Measurements from ENCODE around the gene ACOX3.
"Not testable (repeated sequence)": the region's sequence is repeated elsewhere in the genome, so short reads cannot be mapped to it uniquely, and the experiment has no call there.

The ACOX3 gene

DNA sequence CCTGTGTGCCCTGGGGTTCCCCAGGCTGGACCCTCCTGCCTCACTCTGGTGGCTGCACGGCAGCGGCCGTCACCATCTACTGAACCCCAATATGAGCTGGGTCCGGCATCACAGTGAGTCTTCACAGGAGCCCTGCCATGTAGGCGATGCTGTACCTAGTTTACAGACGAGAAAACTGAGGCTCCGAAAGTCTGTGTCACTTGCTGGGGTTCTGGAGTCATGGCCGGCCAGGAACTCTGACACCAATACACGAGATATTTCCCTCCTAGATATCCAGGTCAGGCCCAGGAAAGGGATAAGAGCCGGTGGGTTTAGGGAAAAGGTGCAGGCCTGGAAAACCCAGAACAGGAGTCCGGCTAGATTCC is 96.6 kb downstream of the ACOX3 start:
- no peaks in the 10 kb centered on the region for H3K36me3 ChIP-seq (ENCODE audit: control insufficient read depth in 5 of 5, insufficient read depth in 5 of 5, low read length in 5 of 5)
- no peak overlapping the region for H3K9ac ChIP-seq (ENCODE audit: low read length in 5 of 5)
- no peak overlapping the region for H3K27ac ChIP-seq (ENCODE audit: low read depth, low read length)
- H3K9me3 ChIP-seq (ENCODE audit: control insufficient read depth in 5 of 5, low read length in 5 of 5), result no peaks in the 10 kb centered on the region
- no peak overlapping the region for H3K4me3 ChIP-seq (ENCODE audit: low read depth in 1 of 5, low read length in 5 of 5)
- peaks cover 4 to 17% (median 13%) of the 10 kb centered on the region in 5 donors for H3K4me1 ChIP-seq (ENCODE audit: control insufficient read depth in 5 of 5, insufficient read depth in 5 of 5, low read length in 5 of 5)
- H3K27me3 ChIP-seq (ENCODE audit: control insufficient read depth in 5 of 5, insufficient read depth in 4 of 5, low read length in 5 of 5), result peaks cover 0 to 15% (median 3%) of the 10 kb centered on the region in 5 donors

DNA sequence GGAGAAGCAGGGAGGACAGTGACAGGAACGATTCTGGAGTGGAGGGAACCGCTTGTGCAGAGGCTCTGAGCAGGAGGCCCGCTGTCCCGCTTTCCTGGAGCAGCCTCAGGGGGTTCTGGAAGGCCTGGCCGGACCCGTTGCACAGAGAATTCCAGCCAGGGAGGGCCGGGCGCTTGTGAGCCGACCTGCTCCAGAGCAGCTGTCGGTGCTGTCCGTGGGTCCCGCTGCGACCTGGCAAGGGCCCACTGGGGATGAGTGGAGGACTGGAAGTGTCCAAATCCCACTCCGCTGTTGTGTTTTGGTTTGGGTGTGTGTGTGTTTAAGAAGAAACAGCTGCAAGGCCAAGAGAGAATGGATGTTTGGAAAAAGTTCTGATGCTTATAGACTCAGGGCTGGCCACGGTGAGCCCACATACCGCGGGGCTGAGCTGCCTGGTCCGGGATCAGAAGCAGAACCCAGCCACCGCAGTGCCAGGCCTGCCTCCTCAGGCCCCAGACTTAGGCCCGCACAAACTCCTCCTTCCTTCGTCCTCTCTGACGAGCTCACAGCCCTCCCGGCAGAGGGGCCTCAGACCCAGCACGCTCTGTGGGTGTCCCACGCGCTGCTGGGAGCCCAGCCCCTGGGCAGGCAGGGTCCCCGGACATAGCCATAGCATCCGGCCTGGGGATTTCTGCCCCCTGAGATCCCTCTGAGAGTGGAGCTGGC is 97.1 kb downstream of the ACOX3 start:
- Histone ChIP-seq H3K36me3 (ENCODE audit: control insufficient read depth in 5 of 5, insufficient read depth in 5 of 5, low read length in 5 of 5) (no peaks in the 10 kb centered on the region), H3K27me3 (ENCODE audit: control insufficient read depth in 5 of 5, insufficient read depth in 4 of 5, low read length in 5 of 5) (peaks cover 0 to 15% (median 3%) of the 10 kb centered on the region in 5 donors), H3K27ac (ENCODE audit: low read depth, low read length) (no peak overlapping the region), H3K4me1 (ENCODE audit: control insufficient read depth in 5 of 5, insufficient read depth in 5 of 5, low read length in 5 of 5) (peaks cover 4 to 17% (median 13%) of the 10 kb centered on the region in 5 donors), H3K4me3 (ENCODE audit: low read depth in 1 of 5, low read length in 5 of 5) (no peak overlapping the region), H3K9me3 (ENCODE audit: control insufficient read depth in 5 of 5, low read length in 5 of 5) (no peaks in the 10 kb centered on the region), H3K9ac (ENCODE audit: low read length in 5 of 5) (no peak overlapping the region)

- peaks cover 4 to 17% (median 13%) of the 10 kb centered on the region in 5 donors for H3K4me1 ChIP-seq (ENCODE audit: control insufficient read depth in 5 of 5, insufficient read depth in 5 of 5, low read length in 5 of 5)
- no peak overlapping the region for H3K4me3 ChIP-seq (ENCODE audit: low read depth in 1 of 5, low read length in 5 of 5)
- peaks cover 0 to 15% (median 3%) of the 10 kb centered on the region in 5 donors for H3K27me3 ChIP-seq (ENCODE audit: control insufficient read depth in 5 of 5, insufficient read depth in 4 of 5, low read length in 5 of 5)
- no peaks in the 10 kb centered on the region for H3K36me3 ChIP-seq (ENCODE audit: control insufficient read depth in 5 of 5, insufficient read depth in 5 of 5, low read length in 5 of 5)
- no peak overlapping the region for H3K27ac ChIP-seq (ENCODE audit: low read depth, low read length)
- no peak overlapping the region for H3K9ac ChIP-seq (ENCODE audit: low read length in 5 of 5)
- H3K9me3 ChIP-seq (ENCODE audit: control insufficient read depth in 5 of 5, low read length in 5 of 5), result no peaks in the 10 kb centered on the region
Observed at GRCh38 chr4:8342651-8343261, 97.8 kb downstream of the ACOX3 start.

- Histone ChIP-seq H3K9ac (ENCODE audit: low read length in 5 of 5) (no peak overlapping the region), H3K36me3 (ENCODE audit: control insufficient read depth in 5 of 5, insufficient read depth in 5 of 5, low read length in 5 of 5) (no peaks in the 10 kb centered on the region), H3K27me3 (ENCODE audit: control insufficient read depth in 5 of 5, insufficient read depth in 4 of 5, low read length in 5 of 5) (peaks cover 0 to 11% (median 3%) of the 10 kb centered on the region in 5 donors), H3K9me3 (ENCODE audit: control insufficient read depth in 5 of 5, low read length in 5 of 5) (peaks cover 0 to 2% (median 0%) of the 10 kb centered on the region in 5 donors), H3K4me1 (ENCODE audit: control insufficient read depth in 5 of 5, insufficient read depth in 5 of 5, low read length in 5 of 5) (peaks cover 4 to 17% (median 13%) of the 10 kb centered on the region in 5 donors), H3K27ac (ENCODE audit: low read depth, low read length) (no peak overlapping the region), H3K4me3 (ENCODE audit: low read depth in 1 of 5, low read length in 5 of 5) (no peak overlapping the region)
Observed at GRCh38 chr4:8341691-8342090, 98.8 kb downstream of the ACOX3 start.

- H3K9me3 ChIP-seq (ENCODE audit: control insufficient read depth in 5 of 5, low read length in 5 of 5); H3K27ac ChIP-seq (ENCODE audit: low read depth, low read length); H3K9ac ChIP-seq (ENCODE audit: low read length in 5 of 5); H3K36me3 ChIP-seq (ENCODE audit: control insufficient read depth in 5 of 5, insufficient read depth in 5 of 5, low read length in 5 of 5); H3K4me3 ChIP-seq (ENCODE audit: low read depth in 1 of 5, low read length in 5 of 5): not testable (repeated sequence)
- H3K4me1 ChIP-seq (ENCODE audit: control insufficient read depth in 5 of 5, insufficient read depth in 5 of 5, low read length in 5 of 5), result peaks cover 4 to 17% (median 13%) of the 10 kb centered on the region in 5 donors
- H3K27me3 ChIP-seq (ENCODE audit: control insufficient read depth in 5 of 5, insufficient read depth in 4 of 5, low read length in 5 of 5), result peaks cover 0 to 11% (median 3%) of the 10 kb centered on the region in 5 donors
Observed at GRCh38 chr4:8341281-8341680, 99.2 kb downstream of the ACOX3 start.

- H3K27ac ChIP-seq (ENCODE audit: low read depth, low read length), result peak overlapping the region; percentile 49
- H3K27me3 ChIP-seq (ENCODE audit: control insufficient read depth in 5 of 5, insufficient read depth in 4 of 5, low read length in 5 of 5), result peaks cover 0 to 6% (median 3%) of the 10 kb centered on the region in 5 donors
- H3K9me3 ChIP-seq (ENCODE audit: control insufficient read depth in 5 of 5, low read length in 5 of 5), result peaks cover 0 to 9% (median 3%) of the 10 kb centered on the region in 5 donors
- H3K4me1 ChIP-seq (ENCODE audit: control insufficient read depth in 5 of 5, insufficient read depth in 5 of 5, low read length in 5 of 5), result peaks cover 4 to 17% (median 13%) of the 10 kb centered on the region in 5 donors
- H3K36me3 ChIP-seq (ENCODE audit: control insufficient read depth in 5 of 5, insufficient read depth in 5 of 5, low read length in 5 of 5), result no peaks in the 10 kb centered on the region
- peak overlapping the region in 1 of 5 donors; percentile 7 for H3K9ac ChIP-seq (ENCODE audit: low read length in 5 of 5)
- H3K4me3 ChIP-seq (ENCODE audit: low read depth in 1 of 5, low read length in 5 of 5), result no peak overlapping the region
Observed at GRCh38 chr4:8340781-8341241, 99.7 kb downstream of the ACOX3 start.

GRCh38 chr4:8338351-8338961 is 102.1 kb downstream of the ACOX3 start:
- peaks cover 4 to 17% (median 13%) of the 10 kb centered on the region in 5 donors for H3K4me1 ChIP-seq (ENCODE audit: control insufficient read depth in 5 of 5, insufficient read depth in 5 of 5, low read length in 5 of 5)
- H3K4me3 ChIP-seq (ENCODE audit: low read depth in 1 of 5, low read length in 5 of 5), result no peak overlapping the region
- no peaks in the 10 kb centered on the region for H3K36me3 ChIP-seq (ENCODE audit: control insufficient read depth in 5 of 5, insufficient read depth in 5 of 5, low read length in 5 of 5)
- no peak overlapping the region for H3K9ac ChIP-seq (ENCODE audit: low read length in 5 of 5)
- H3K27ac ChIP-seq (ENCODE audit: low read depth, low read length), result no peak overlapping the region
- peaks cover 0 to 9% (median 3%) of the 10 kb centered on the region in 5 donors for H3K9me3 ChIP-seq (ENCODE audit: control insufficient read depth in 5 of 5, low read length in 5 of 5)
- no peaks in the 10 kb centered on the region for H3K27me3 ChIP-seq (ENCODE audit: control insufficient read depth in 5 of 5, insufficient read depth in 4 of 5, low read length in 5 of 5)

DNA sequence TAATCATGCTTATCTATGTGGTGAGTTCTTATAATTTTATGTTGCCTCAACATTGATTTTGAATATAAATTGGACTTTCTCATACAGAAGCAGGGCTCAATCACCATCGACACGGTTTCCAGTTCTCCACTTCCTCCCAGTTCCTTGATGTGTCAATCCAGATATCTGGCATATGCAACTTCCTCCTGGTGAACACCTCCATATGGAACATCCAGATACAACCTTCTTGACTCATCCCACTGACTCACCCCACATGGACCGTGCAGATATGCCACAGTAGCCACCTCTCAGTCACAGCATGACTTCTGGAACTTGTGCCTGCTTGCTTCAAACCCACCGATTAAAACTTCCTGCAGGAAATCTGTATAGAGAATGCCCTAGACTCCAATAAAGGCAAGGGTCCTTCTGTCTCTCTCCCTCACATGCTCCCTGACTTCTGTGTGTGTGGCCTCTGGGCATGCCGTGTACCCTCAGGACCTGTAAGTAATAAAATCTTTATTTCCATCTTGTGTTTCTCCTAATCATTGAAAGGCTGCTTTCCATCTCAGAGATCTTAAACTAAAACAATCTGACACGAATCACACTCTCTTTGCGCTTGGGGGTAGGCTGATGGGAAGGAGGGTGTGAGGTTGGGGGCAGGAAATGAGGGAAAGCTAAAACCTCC is 104.0 kb downstream of the ACOX3 start:
- no peak overlapping the region for H3K4me3 ChIP-seq (ENCODE audit: low read depth in 1 of 5, low read length in 5 of 5)
- peaks cover 0 to 9% (median 3%) of the 10 kb centered on the region in 5 donors for H3K9me3 ChIP-seq (ENCODE audit: control insufficient read depth in 5 of 5, low read length in 5 of 5)
- no peak overlapping the region for H3K27ac ChIP-seq (ENCODE audit: low read depth, low read length)
- H3K27me3 ChIP-seq (ENCODE audit: control insufficient read depth in 5 of 5, insufficient read depth in 4 of 5, low read length in 5 of 5), result no peaks in the 10 kb centered on the region
- H3K36me3 ChIP-seq (ENCODE audit: control insufficient read depth in 5 of 5, insufficient read depth in 5 of 5, low read length in 5 of 5), result no peaks in the 10 kb centered on the region
- peaks cover 2 to 14% (median 10%) of the 10 kb centered on the region in 5 donors for H3K4me1 ChIP-seq (ENCODE audit: control insufficient read depth in 5 of 5, insufficient read depth in 5 of 5, low read length in 5 of 5)
- no peak overlapping the region for H3K9ac ChIP-seq (ENCODE audit: low read length in 5 of 5)

- H3K27ac ChIP-seq (ENCODE audit: low read depth, low read length), result no peak overlapping the region
Observed at GRCh38 chr4:8335848-8336247, 104.7 kb downstream of the ACOX3 start.

More at GRCh38 chr4:8335848-8336247, 104.7 kb downstream of the ACOX3 start:
- Histone ChIP-seq H3K4me3 (ENCODE audit: low read depth in 1 of 5, low read length in 5 of 5) (no peak overlapping the region), H3K4me1 (ENCODE audit: control insufficient read depth in 5 of 5, insufficient read depth in 5 of 5, low read length in 5 of 5) (peaks cover 1 to 15% (median 11%) of the 10 kb centered on the region in 5 donors), H3K27me3 (ENCODE audit: control insufficient read depth in 5 of 5, insufficient read depth in 4 of 5, low read length in 5 of 5) (no peaks in the 10 kb centered on the region), H3K9ac (ENCODE audit: low read length in 5 of 5) (no peak overlapping the region), H3K36me3 (ENCODE audit: control insufficient read depth in 5 of 5, insufficient read depth in 5 of 5, low read length in 5 of 5) (no peaks in the 10 kb centered on the region), H3K9me3 (ENCODE audit: control insufficient read depth in 5 of 5, low read length in 5 of 5) (peaks cover 0 to 9% (median 3%) of the 10 kb centered on the region in 5 donors)
